ENCODE data around the gene SLC30A2. TPM values are rescaled to one million over a fixed set of nuclear protein-coding genes. Genes with fewer than 3 reads are reported as not detected.
A peak's percentile ranks its signal among the peaks of the same experiment; 100 is the strongest.

The SLC30A2 gene
- total and polyA plus RNA-seq, 2 of the 13 experiments (the other 11 are each of a cell fraction or from before 2014, with no cell fraction given): not detected

- TF ChIP-seq RBM39 (IDR thresholded peaks at IDR 0.05; ENCODE audit: low read depth, low read length, poor library complexity, severe bottlenecking) (no peak), KLF13 (CRISPR knock-in tag; IDR thresholded peaks at IDR 0.05) (no peak), CEBPG (CRISPR knock-in tag; IDR thresholded peaks at IDR 0.05) (peak; percentile 55; the same call in 1 of the 2 replicates), ZFP36 (IDR thresholded peaks at IDR 0.05; ENCODE audit: borderline replicate concordance, low read depth, low read length, partially characterized antibody) (no peak), NFKBIZ (CRISPR knock-in tag; IDR thresholded peaks at IDR 0.05) (no peak), PAXIP1 (CRISPR knock-in tag; conservative IDR thresholded peaks at IDR 0.05) (no peak), ZSCAN9 (CRISPR knock-in tag; IDR thresholded peaks at IDR 0.05; ENCODE audit: borderline replicate concordance) (no peak), TEAD3 (CRISPR knock-in tag; optimal IDR thresholded peaks at IDR 0.05; ENCODE audit: borderline replicate concordance) (peak; percentile 66), PHB2 (IDR thresholded peaks at IDR 0.05; ENCODE audit: partially characterized antibody) (no peak)
- TF ChIP-seq, protein P1, sequence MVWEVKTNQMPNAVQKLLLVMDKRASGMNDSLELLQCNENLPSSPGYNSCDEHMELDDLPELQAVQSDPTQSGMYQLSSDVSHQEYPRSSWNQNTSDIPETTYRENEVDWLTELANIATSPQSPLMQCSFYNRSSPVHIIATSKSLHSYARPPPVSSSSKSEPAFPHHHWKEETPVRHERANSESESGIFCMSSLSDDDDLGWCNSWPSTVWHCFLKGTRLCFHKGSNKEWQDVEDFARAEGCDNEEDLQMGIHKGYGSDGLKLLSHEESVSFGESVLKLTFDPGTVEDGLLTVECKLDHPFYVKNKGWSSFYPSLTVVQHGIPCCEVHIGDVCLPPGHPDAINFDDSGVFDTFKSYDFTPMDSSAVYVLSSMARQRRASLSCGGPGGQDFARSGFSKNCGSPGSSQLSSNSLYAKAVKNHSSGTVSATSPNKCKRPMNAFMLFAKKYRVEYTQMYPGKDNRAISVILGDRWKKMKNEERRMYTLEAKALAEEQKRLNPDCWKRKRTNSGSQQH (CRISPR knock-in tag; IDR thresholded peaks at IDR 0.05; ENCODE audit: low read depth): no peak
- TF ChIP-seq, protein P2, sequence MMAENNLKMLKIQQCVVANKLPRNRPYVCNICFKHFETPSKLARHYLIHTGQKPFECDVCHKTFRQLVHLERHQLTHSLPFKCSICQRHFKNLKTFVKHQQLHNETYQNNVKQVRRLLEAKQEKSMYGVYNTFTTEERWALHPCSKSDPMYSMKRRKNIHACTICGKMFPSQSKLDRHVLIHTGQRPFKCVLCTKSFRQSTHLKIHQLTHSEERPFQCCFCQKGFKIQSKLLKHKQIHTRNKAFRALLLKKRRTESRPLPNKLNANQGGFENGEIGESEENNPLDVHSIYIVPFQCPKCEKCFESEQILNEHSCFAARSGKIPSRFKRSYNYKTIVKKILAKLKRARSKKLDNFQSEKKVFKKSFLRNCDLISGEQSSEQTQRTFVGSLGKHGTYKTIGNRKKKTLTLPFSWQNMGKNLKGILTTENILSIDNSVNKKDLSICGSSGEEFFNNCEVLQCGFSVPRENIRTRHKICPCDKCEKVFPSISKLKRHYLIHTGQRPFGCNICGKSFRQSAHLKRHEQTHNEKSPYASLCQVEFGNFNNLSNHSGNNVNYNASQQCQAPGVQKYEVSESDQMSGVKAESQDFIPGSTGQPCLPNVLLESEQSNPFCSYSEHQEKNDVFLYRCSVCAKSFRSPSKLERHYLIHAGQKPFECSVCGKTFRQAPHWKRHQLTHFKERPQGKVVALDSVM (CRISPR knock-in tag; IDR thresholded peaks at IDR 0.05): peak; percentile 93
- TF ChIP-seq, protein P3, sequence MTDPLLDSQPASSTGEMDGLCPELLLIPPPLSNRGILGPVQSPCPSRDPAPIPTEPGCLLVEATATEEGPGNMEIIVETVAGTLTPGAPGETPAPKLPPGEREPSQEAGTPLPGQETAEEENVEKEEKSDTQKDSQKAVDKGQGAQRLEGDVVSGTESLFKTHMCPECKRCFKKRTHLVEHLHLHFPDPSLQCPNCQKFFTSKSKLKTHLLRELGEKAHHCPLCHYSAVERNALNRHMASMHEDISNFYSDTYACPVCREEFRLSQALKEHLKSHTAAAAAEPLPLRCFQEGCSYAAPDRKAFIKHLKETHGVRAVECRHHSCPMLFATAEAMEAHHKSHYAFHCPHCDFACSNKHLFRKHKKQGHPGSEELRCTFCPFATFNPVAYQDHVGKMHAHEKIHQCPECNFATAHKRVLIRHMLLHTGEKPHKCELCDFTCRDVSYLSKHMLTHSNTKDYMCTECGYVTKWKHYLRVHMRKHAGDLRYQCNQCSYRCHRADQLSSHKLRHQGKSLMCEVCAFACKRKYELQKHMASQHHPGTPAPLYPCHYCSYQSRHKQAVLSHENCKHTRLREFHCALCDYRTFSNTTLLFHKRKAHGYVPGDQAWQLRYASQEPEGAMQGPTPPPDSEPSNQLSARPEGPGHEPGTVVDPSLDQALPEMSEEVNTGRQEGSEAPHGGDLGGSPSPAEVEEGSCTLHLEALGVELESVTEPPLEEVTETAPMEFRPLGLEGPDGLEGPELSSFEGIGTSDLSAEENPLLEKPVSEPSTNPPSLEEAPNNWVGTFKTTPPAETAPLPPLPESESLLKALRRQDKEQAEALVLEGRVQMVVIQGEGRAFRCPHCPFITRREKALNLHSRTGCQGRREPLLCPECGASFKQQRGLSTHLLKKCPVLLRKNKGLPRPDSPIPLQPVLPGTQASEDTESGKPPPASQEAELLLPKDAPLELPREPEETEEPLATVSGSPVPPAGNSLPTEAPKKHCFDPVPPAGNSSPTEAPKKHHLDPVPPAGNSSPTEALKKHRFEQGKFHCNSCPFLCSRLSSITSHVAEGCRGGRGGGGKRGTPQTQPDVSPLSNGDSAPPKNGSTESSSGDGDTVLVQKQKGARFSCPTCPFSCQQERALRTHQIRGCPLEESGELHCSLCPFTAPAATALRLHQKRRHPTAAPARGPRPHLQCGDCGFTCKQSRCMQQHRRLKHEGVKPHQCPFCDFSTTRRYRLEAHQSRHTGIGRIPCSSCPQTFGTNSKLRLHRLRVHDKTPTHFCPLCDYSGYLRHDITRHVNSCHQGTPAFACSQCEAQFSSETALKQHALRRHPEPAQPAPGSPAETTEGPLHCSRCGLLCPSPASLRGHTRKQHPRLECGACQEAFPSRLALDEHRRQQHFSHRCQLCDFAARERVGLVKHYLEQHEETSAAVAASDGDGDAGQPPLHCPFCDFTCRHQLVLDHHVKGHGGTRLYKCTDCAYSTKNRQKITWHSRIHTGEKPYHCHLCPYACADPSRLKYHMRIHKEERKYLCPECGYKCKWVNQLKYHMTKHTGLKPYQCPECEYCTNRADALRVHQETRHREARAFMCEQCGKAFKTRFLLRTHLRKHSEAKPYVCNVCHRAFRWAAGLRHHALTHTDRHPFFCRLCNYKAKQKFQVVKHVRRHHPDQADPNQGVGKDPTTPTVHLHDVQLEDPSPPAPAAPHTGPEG (CRISPR knock-in tag; IDR thresholded peaks at IDR 0.05): no peak
- TF ChIP-seq, protein P4, sequence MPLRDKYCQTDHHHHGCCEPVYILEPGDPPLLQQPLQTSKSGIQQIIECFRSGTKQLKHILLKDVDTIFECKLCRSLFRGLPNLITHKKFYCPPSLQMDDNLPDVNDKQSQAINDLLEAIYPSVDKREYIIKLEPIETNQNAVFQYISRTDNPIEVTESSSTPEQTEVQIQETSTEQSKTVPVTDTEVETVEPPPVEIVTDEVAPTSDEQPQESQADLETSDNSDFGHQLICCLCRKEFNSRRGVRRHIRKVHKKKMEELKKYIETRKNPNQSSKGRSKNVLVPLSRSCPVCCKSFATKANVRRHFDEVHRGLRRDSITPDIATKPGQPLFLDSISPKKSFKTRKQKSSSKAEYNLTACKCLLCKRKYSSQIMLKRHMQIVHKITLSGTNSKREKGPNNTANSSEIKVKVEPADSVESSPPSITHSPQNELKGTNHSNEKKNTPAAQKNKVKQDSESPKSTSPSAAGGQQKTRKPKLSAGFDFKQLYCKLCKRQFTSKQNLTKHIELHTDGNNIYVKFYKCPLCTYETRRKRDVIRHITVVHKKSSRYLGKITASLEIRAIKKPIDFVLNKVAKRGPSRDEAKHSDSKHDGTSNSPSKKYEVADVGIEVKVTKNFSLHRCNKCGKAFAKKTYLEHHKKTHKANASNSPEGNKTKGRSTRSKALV (CRISPR knock-in tag; IDR thresholded peaks at IDR 0.05): no peak
Measured at GRCh38 chr1:26079960-26080814, 34.3 kb upstream of the SLC30A2 start (continued).
